GM10266 (cell line): ENCODE data around the gene FOXO4.
"Not testable (repeated sequence)": the region's sequence is repeated elsewhere in the genome, so short reads cannot be mapped to it uniquely, and the experiment has no call there.

Experiments
- DNase-seq: peaks from one replicate; pipeline ENCODE4 v3.0.0; 2012; ENCODE audit errors: extremely low spot score
- TF ChIP-seq, protein P1 (sequence below): IDR thresholded peaks from 2 replicates; pipeline ENCODE4 v1.5.1; 2012; ENCODE audit warnings: mild to moderate bottlenecking, low read depth; ENCODE audit not compliant: control insufficient read depth, insufficient read depth; ENCODE audit errors: missing control alignments

The FOXO4 gene, protein sequence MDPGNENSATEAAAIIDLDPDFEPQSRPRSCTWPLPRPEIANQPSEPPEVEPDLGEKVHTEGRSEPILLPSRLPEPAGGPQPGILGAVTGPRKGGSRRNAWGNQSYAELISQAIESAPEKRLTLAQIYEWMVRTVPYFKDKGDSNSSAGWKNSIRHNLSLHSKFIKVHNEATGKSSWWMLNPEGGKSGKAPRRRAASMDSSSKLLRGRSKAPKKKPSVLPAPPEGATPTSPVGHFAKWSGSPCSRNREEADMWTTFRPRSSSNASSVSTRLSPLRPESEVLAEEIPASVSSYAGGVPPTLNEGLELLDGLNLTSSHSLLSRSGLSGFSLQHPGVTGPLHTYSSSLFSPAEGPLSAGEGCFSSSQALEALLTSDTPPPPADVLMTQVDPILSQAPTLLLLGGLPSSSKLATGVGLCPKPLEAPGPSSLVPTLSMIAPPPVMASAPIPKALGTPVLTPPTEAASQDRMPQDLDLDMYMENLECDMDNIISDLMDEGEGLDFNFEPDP

DNA sequence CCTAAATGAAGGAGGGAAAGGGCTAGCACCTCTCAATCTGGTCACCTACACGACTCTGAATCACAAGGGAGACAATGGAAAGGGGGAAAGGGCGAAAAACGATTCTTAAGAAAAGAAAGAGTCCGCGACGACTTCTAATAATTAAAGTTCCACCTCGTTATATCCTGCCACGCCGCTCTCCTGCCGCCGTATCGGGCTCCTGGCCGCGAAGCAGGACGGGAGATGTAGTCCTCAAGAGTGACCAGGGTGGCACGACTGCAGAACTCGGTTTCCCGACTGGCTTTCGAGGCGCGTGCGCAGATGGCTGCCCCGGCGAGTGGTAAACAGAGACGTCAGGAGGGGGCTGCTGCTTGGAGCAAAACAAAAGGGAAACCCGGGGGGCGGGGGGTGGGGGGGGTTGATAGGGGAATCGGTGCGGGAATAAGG is at the start of gene FOXO4:
FOXO4 (plus strand) TSS at position 297 of the 426 bp plus-strand sequence. CDS start 678 bp downstream, outside the sequence.
- DNase-seq = peak; percentile 75
- TF ChIP-seq, protein P1, sequence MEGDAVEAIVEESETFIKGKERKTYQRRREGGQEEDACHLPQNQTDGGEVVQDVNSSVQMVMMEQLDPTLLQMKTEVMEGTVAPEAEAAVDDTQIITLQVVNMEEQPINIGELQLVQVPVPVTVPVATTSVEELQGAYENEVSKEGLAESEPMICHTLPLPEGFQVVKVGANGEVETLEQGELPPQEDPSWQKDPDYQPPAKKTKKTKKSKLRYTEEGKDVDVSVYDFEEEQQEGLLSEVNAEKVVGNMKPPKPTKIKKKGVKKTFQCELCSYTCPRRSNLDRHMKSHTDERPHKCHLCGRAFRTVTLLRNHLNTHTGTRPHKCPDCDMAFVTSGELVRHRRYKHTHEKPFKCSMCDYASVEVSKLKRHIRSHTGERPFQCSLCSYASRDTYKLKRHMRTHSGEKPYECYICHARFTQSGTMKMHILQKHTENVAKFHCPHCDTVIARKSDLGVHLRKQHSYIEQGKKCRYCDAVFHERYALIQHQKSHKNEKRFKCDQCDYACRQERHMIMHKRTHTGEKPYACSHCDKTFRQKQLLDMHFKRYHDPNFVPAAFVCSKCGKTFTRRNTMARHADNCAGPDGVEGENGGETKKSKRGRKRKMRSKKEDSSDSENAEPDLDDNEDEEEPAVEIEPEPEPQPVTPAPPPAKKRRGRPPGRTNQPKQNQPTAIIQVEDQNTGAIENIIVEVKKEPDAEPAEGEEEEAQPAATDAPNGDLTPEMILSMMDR = no peak

DNA sequence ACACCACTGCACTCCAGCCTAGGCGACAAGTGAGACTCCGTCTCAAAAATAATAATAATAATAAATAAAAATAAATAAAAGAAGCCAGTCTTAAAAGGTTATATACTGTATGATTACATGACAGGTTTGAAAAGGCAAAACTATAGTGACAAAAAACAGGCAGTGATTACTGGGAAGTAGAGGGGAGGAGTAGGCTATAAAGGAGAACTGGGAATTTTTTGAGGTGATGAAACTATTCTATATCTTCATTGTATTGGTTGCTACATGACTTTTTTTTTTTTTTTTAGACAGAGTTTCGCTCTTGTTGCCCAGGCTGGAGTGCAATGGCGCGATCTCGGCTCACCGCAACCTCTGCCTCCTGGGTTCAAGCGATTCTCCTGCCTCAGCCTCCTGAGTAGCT is 47.8 kb upstream of the FOXO4 start:
- not testable (repeated sequence) for DNase-seq

DNA sequence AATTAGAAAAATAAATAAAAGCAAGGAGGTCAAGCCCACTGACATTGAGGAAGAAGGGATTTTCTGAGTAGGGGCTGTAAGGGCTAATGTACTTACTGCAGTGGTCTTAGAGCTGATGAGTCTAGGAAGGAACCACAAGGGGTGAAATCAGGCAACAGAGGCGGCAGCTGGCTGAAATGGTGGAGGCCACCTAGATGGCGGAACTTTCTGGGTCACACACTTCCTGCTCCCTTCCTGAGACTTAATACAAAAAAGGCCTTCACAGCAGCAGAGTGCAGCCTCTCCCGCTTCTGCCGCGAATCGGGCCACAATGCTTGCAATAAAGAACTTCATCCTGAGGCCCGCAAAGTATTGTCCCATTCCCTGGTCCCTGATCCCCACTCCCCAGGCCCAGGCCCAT is 42.9 kb upstream of the FOXO4 start:
- DNase-seq = peak; percentile 5
- TF ChIP-seq, protein P1 = no peak

DNA sequence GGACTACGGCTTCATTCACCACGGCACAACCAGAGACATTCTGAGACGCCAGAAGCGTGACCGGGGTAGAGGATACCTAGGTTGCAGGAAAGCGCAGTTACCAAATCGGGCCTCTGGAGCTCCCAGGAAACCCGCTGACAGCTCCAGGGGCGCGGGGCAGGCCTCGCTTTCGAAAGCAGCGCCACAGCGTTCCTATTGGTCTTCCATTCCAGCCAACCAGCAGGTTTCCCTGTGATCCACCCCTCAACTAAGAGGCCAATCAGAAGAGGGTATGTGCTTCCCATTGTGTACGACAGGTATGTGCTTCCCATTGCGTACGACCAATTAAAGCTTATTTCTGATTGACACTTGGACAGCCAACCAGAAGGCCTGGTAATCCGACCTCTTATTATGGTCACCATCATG is 42.4 kb upstream of the FOXO4 start:
- DNase-seq = peak; percentile 74
- TF ChIP-seq, protein P1 = no peak

DNA sequence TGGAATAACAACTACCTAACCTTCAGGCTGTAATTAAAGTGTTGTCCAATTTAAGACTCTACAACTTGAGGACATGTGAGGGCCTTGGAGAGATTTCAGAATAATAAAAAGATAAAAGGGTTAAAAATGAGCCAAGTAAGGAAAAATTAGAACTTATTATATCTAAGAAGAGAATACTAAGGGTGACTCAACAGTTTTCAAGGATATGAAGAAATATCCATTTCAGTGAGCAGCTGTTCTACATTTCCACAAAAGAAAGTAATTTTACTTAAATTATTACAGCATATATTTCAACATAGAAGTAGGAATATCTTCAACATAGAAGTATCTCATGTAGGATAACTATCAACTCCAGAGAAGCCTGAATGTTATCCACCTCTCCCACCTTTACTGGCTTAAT is 38.8 kb upstream of the FOXO4 start:
- DNase-seq = no peak
- TF ChIP-seq, protein P1 = no peak

DNA sequence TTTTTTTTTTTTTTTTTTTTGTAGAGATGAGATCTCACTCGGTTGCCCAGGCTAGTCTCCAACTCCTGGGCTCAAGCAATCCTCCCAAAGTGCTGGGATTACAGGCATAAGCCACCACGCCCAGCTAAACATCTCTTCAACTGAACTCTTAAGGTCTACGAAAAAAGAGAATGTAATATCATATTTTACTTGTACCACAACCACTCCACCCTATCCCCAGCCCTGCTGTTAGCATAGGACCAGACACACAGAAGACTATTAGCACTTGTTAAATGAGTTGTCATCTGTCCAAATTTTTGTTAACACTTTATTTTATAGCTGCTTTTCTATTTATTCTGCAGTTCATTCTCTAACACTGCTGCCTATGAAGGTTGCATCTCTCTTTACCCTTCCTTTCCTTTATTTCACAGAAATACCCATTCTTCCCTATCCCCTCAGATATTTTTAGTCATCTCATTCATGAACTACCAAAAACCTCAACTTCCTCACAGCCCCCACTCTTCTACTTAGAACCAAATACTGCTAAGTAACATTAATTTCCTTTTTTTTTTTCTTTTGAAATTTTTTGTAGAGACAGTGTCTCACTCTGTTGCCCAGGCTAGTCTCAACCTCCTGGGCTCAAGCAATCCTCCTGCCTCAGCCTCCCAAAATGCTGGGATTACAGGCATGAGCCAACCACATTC is 37.7 kb upstream of the FOXO4 start:
- TF ChIP-seq, protein P1 = no peak
- no peak for DNase-seq

DNA sequence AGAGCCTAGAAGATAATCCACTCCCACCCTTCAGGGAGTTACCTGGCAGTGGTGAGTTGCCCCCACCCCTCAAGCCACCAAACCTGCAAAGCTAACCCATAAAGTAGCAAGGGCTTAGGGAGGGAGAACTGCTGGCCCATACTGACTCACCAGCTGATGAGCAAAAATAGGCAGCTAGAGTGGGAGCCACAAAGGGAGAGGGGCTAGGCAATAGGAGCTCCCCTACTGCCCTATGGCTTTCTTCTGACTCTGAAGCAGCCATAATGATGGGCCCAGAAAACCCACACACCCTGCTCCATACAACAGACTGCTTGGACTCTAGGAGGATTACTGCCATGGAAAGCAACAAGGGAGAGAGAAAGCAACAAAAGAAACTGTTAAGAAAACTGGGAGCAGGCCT is 35.5 kb upstream of the FOXO4 start:
- TF ChIP-seq, protein P1 = no peak
- DNase-seq = no peak
